ENCODE measurements around the gene VDAC2. TPM values are rescaled to one million over a fixed set of nuclear protein-coding genes. Genes with fewer than 3 reads are reported as not detected.

The VDAC2 gene
- total and polyA plus RNA-seq, 2 donors (not counting 1 experiment from before 2014, with no cell fraction given) = 49.2 to 83.6 TPM

DNA sequence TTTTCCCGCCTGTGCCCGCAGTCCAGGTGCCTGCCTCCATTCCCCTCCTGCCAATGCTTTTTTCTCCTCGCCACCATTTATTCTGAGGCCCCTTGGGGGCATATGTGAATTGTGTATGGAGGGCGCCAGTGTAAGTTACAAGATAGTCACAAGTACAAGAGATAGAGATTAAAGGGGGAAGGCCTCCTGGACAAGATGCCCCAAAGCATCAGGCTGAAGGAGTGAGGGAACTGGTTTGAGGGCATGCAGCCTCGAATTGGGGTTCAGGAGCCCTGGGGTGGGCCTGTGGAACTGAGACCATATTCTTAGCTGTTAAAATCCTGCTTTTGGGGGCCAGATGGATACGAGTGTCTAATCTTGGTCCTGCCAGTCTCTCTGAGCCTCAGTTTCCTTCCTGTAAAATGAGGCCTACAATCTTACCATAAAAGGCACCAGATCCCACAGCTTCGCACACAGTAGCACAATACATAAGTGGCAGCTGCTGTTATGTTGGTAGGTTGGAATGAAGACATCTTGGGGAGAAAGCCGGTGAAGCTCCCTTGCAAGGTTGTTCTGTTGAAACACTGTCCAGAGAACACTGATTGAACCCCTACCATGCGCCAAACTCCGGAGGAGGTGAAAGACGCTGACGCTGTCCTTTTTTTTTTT is 25.7 kb downstream of the VDAC2 start:
- intact Hi-C loops (cut with micrococcal nuclease) = loop anchor here (1.0 to 10.0 kb wide), 6 partner anchors 48 to 1362 kb away; partner anchors contain the start of genes ADK, AP3M1 and CAMK2G
- TF ChIP-seq, protein P1, sequence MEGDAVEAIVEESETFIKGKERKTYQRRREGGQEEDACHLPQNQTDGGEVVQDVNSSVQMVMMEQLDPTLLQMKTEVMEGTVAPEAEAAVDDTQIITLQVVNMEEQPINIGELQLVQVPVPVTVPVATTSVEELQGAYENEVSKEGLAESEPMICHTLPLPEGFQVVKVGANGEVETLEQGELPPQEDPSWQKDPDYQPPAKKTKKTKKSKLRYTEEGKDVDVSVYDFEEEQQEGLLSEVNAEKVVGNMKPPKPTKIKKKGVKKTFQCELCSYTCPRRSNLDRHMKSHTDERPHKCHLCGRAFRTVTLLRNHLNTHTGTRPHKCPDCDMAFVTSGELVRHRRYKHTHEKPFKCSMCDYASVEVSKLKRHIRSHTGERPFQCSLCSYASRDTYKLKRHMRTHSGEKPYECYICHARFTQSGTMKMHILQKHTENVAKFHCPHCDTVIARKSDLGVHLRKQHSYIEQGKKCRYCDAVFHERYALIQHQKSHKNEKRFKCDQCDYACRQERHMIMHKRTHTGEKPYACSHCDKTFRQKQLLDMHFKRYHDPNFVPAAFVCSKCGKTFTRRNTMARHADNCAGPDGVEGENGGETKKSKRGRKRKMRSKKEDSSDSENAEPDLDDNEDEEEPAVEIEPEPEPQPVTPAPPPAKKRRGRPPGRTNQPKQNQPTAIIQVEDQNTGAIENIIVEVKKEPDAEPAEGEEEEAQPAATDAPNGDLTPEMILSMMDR (IDR thresholded peaks at IDR 0.05) = peak; percentile 65
- no peak for TF ChIP-seq EZH2 (IDR thresholded peaks at IDR 0.05; ENCODE audit: borderline replicate concordance, insufficient read depth, low read depth, low read length, poor library complexity, severe bottlenecking)
- peaks cover 14% of the 10 kb centered on the region for H3K4me1 Mint-ChIP-seq

More for the DNA sequence above, 25.7 kb downstream of the VDAC2 start:
- Histone ChIP-seq H3K9ac (ENCODE audit: low read length) (peak overlapping the region; percentile 67), H3K9me3 (ENCODE audit: control extremely low read depth in 1 of 3, control insufficient read depth in 2 of 3, insufficient read depth in 1 of 3, low read length in 2 of 3) (no peaks in the 10 kb centered on the region), H3K27me3 (replicated peaks in 1 of 4; ENCODE audit: control extremely low read depth in 1 of 4, control insufficient read depth in 3 of 4, insufficient read depth in 4 of 4, low read length in 3 of 4) (no peaks in the 10 kb centered on the region), H3K4me2 (replicated peaks; ENCODE audit: low read depth, low read length, poor library complexity, severe bottlenecking) (peak overlapping the region; percentile 100), H2AFZ (ENCODE audit: insufficient read depth, low read depth, low read length, poor library complexity, severe bottlenecking) (peak overlapping the region; percentile 89), H3K27ac (ENCODE audit: low read length in 2 of 2) (no peak overlapping the region), H3K4me1 (ENCODE audit: control insufficient read depth in 2 of 2, insufficient read depth in 2 of 2, low read length in 2 of 2) (peaks cover 4 to 17% of the 10 kb centered on the region in 2 donors), H4K20me1 (ENCODE audit: control insufficient read depth, insufficient read depth, low read length, poor library complexity, severe bottlenecking) (no peaks in the 10 kb centered on the region), H3K36me3 (replicated peaks in 1 of 2; ENCODE audit: control extremely low read depth in 1 of 2, control insufficient read depth in 1 of 2, extremely low read depth in 1 of 2, insufficient read depth in 2 of 2, low read length in 1 of 2) (peaks cover 0 to 12% of the 10 kb centered on the region in 2 experiments), H3K4me3 (ENCODE audit: control extremely low read depth in 1 of 5, extremely low read depth in 1 of 5, insufficient read depth in 1 of 5, low read depth in 2 of 5, low read length in 4 of 5) (no peak overlapping the region), H3K79me2 (ENCODE audit: control insufficient read depth, insufficient read depth, low read length) (no peaks in the 10 kb centered on the region)
- DNase-seq = no peak
- no peaks in the 10 kb centered on the region for H3K27me3 Mint-ChIP-seq
- ChIA-PET CTCF (interaction anchor here (0.7 to 9.4 kb wide), 12 partner anchors 10 to 1009 kb away, joined by 3 to 138 read pairs (median 4); partner anchors contain the start of gene VDAC2), POLR2A (interaction anchor here (0.6 to 1.0 kb wide), 3 partner anchors 47 to 311 kb away, joined by 3 to 6 read pairs (median 5); partner anchors contain the start of gene SAMD8)
- H3K27ac Mint-ChIP-seq = peak overlapping the region; percentile 74
- no peaks in the 10 kb centered on the region for H3K9me3 Mint-ChIP-seq (ENCODE audit: insufficient read depth)
- WGBS (ENCODE audit: insufficient coverage) = 39% methylated on average over 5 of the region's 12 CpGs
- ATAC-seq (ENCODE audit: low read depth) = no peak
- H3K4me3 Mint-ChIP-seq = peak overlapping the region; percentile 85

All from B cell (primary cell).